Trophoblast cell (in vitro differentiated cells and primary cell): ENCODE results near the gene CAMK1D.

Source experiments
- DNase-seq, 2 donors: peaks; one replicate each; pipeline ENCODE4 v3.0.0-alpha.2; 2016
- H2AFZ ChIP-seq: 2 replicates; pipeline ENCODE4 v1.6.1; 2013; ENCODE audit warnings: low read length, moderate library complexity, mild to moderate bottlenecking; ENCODE audit not compliant: insufficient read depth, poor library complexity
- H2AK5ac ChIP-seq: 2 replicates; pipeline ENCODE4 v1.6.1; 2013; ENCODE audit warnings: mild to moderate bottlenecking, low read length
- H2BK120ac ChIP-seq: 2 replicates; pipeline ENCODE4 v1.6.1; 2013; ENCODE audit warnings: low read length, mild to moderate bottlenecking, moderate library complexity; ENCODE audit not compliant: insufficient read depth, poor library complexity
- H2BK12ac ChIP-seq: 2 replicates; pipeline ENCODE4 v1.6.1; 2013; ENCODE audit warnings: mild to moderate bottlenecking, low read length, moderate library complexity
- H2BK5ac ChIP-seq: 2 replicates; pipeline ENCODE4 v1.6.1; 2013; ENCODE audit warnings: low read length, low read depth, moderate library complexity, mild to moderate bottlenecking; ENCODE audit not compliant: poor library complexity
- H3K14ac ChIP-seq: 2 replicates; pipeline ENCODE4 v1.6.1; 2013; ENCODE audit warnings: mild to moderate bottlenecking, low read length
- H3K18ac ChIP-seq: 2 replicates; pipeline ENCODE4 v1.6.1; 2013; ENCODE audit warnings: mild to moderate bottlenecking, low read length
- H3K23ac ChIP-seq: 2 replicates; pipeline ENCODE4 v1.6.1; 2013; ENCODE audit warnings: low read length
- H3K27ac ChIP-seq: 2 replicates; pipeline ENCODE4 v1.5.1; 2013; ENCODE audit warnings: low read depth, mild to moderate bottlenecking, inconsistent platforms, low read length, moderate library complexity
- H3K27me3 ChIP-seq: 2 replicates; pipeline ENCODE4 v1.6.1; 2013; ENCODE audit warnings: inconsistent platforms, mild to moderate bottlenecking, low read length, moderate library complexity; ENCODE audit not compliant: insufficient read depth
- H3K36me3 ChIP-seq, 2 experiments: 1 replicate in 1 of 2; 2 replicates in 1 of 2; pipeline ENCODE4 v1.6.1; 2013; ENCODE audit warnings: low read length in 2 of 2, mild to moderate bottlenecking in 2 of 2, moderate library complexity in 1 of 2; ENCODE audit not compliant: insufficient read depth in 2 of 2, control insufficient read depth in 1 of 2
- H3K4ac ChIP-seq: 2 replicates; pipeline ENCODE4 v1.6.1; 2013; ENCODE audit warnings: low read depth, mild to moderate bottlenecking, low read length, moderate library complexity
- H3K4me1 ChIP-seq, 2 experiments: 1 replicate in 1 of 2; 2 replicates in 1 of 2; pipeline ENCODE4 v1.6.1; 2013; ENCODE audit warnings: low read length in 2 of 2, mild to moderate bottlenecking in 2 of 2, moderate library complexity in 1 of 2; ENCODE audit not compliant: insufficient read depth in 2 of 2, control insufficient read depth in 1 of 2
- H3K4me2 ChIP-seq: 2 replicates; pipeline ENCODE4 v1.6.1; 2013; ENCODE audit warnings: inconsistent platforms, mild to moderate bottlenecking, low read length, moderate library complexity
- H3K4me3 ChIP-seq: 2 replicates; pipeline ENCODE4 v1.5.1; 2013; ENCODE audit warnings: mild to moderate bottlenecking, low read depth, low read length, inconsistent platforms
- H3K79me1 ChIP-seq: one replicate; pipeline ENCODE4 v1.6.1; 2013; ENCODE audit warnings: low read length
- H3K79me2 ChIP-seq: 2 replicates; pipeline ENCODE4 v1.6.1; 2013; ENCODE audit warnings: low read length, mild to moderate bottlenecking; ENCODE audit not compliant: control insufficient read depth, insufficient read depth, poor library complexity
- H3K9ac ChIP-seq: 2 replicates; pipeline ENCODE4 v1.6.1; 2013; ENCODE audit warnings: mild to moderate bottlenecking, low read length
- H3K9me3 ChIP-seq: 2 replicates; pipeline ENCODE4 v1.6.1; 2013; ENCODE audit warnings: low read depth, mild to moderate bottlenecking, control low read depth, inconsistent platforms, low read length; ENCODE audit not compliant: insufficient read depth
- H4K12ac ChIP-seq: 2 replicates; pipeline ENCODE4 v1.6.1; 2013; ENCODE audit warnings: low read depth, mild to moderate bottlenecking, low read length, moderate library complexity
- H4K8ac ChIP-seq: 2 replicates; pipeline ENCODE4 v1.6.1; 2013; ENCODE audit warnings: low read depth, mild to moderate bottlenecking, low read length, moderate library complexity
- H4K91ac ChIP-seq: one replicate; pipeline ENCODE4 v1.6.1; 2013; ENCODE audit warnings: low read depth, mild to moderate bottlenecking, low read length, moderate library complexity
- WGBS: extraction: QIAGEN DNeasy Blood & Tissue Kit; methylation state at CpG from one replicate; pipeline ENCODE4 v1.1.7; 2013; ENCODE audit warnings: missing lambda C conversion rate; ENCODE audit not compliant: insufficient read length, insufficient coverage; ENCODE audit errors: extremely low coverage; 5-methylcytosine and 5-hydroxymethylcytosine counted together

Gene CAMK1D

DNA sequence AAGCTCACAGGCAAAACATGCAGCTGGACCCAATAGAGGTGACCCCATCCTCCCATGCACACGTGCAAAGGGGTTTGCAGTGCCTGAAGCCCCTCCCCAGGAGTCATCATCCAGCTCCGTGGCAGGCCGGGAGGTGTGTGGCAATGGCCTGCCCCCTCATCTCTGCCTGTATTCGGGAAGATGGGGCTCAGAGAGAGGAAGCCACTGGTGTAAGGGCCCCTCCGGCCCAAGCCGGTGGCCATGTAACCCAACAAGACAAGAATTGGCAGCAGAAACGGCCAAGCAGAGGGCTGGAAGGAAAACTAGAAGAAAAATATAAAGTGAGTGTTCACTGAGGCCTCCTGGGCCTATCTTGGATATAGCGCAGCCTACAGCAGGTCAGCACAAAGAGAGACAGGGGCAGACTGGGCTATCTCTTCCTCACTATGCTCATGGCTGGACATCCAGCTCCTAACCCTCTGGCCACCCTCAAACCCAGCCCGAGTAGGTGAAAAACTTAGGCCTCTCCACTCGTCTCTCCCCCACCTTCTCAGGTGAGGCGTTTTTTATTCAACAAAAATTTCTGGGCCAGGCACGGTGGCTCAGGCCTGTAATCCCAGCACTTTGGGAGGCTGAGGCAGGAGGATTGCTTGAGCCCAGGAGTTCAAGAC is 494.1 kb downstream of the CAMK1D start:
- Histone ChIP-seq H3K4me1 (peaks cover 9 to 23% of the 10 kb centered on the region in 2 experiments), H4K91ac (peak overlapping the region; percentile 91), H3K9me3 (no peaks in the 10 kb centered on the region), H3K36me3 (no peaks in the 10 kb centered on the region), H3K14ac (peak overlapping the region; percentile 17), H3K79me1 (peaks cover 16% of the 10 kb centered on the region), H3K79me2 (peaks cover 3% of the 10 kb centered on the region), H3K23ac (no peak overlapping the region), H2AK5ac (peak overlapping the region; percentile 73), H2BK12ac (peak overlapping the region; percentile 29), H4K12ac (no peak overlapping the region), H3K4me2 (no peak overlapping the region), H3K18ac (no peak overlapping the region), H4K8ac (peak overlapping the region; percentile 22), H3K27ac (no peak overlapping the region), H3K27me3 (no peaks in the 10 kb centered on the region), H3K4me3 (no peak overlapping the region), H2BK5ac (no peak overlapping the region), H2AFZ (no peak overlapping the region), H3K4ac (no peak overlapping the region), H2BK120ac (peak overlapping the region; percentile 13), H3K9ac (no peak overlapping the region)
- no CpG with 5 or more reads among the region's 12 CpGs for WGBS
- no peak for DNase-seq

DNA sequence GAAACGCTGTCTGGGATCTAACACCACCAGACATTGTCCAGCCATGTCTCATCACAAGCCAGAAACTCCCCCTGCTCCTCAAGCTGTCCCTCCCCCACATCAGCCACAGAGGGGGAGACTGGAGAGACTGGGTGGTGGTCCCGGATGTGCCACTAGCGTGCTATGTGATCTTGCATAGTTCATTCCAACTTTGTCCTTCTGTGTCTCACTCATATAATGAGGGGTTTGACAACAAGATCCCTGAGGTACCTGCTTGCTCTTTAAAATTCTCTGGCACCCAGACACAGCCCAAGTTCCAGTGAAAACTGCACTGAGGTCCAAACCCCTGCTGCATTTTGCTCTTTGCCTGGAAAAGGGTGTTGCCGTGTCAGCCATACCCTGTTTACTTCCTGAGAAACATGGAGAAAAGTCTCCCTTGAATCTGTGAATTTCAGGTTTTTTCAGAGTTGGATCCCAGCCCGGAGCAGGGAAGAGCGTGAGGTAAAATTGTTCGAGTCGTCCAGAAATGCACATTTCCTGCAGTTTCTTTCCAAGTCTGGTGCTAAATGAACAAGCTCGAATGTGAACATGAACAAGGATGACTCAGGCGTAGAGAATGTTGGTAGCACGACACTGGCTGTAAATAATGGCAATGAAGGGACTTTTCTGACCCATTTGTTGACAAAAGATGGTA is 495.6 kb downstream of the CAMK1D start:
- peak overlapping the region; percentile 77 for H3K18ac ChIP-seq
- H4K91ac ChIP-seq, result peak overlapping the region; percentile 91
- H3K4me1 ChIP-seq, result peaks cover 11 to 30% of the 10 kb centered on the region in 2 experiments
- no peaks in the 10 kb centered on the region for H3K27me3 ChIP-seq
- peak overlapping the region; percentile 10 for H3K4me3 ChIP-seq
- peak overlapping the region; percentile 52 for H3K4me2 ChIP-seq
- H3K9me3 ChIP-seq, result no peaks in the 10 kb centered on the region
- peak overlapping the region; percentile 61 for H3K14ac ChIP-seq
- H2BK120ac ChIP-seq, result peak overlapping the region; percentile 77
- peak overlapping the region; percentile 37 for H2AFZ ChIP-seq
- peak in 1 of 2 donors; percentile 51 for DNase-seq
- peak overlapping the region; percentile 15 for H3K4ac ChIP-seq
- peak overlapping the region; percentile 96 for H3K27ac ChIP-seq
- H2BK12ac ChIP-seq, result no peak overlapping the region
- WGBS, result no CpG with 5 or more reads among the region's 11 CpGs
- H3K9ac ChIP-seq, result no peak overlapping the region
- no peaks in the 10 kb centered on the region for H3K36me3 ChIP-seq
- peak overlapping the region; percentile 81 for H4K8ac ChIP-seq
- H3K79me2 ChIP-seq, result peaks cover 3% of the 10 kb centered on the region
- H4K12ac ChIP-seq, result no peak overlapping the region
- no peak overlapping the region for H3K23ac ChIP-seq
- peaks cover 16% of the 10 kb centered on the region for H3K79me1 ChIP-seq
- H2BK5ac ChIP-seq, result peak overlapping the region; percentile 87
- H2AK5ac ChIP-seq, result no peak overlapping the region

DNA sequence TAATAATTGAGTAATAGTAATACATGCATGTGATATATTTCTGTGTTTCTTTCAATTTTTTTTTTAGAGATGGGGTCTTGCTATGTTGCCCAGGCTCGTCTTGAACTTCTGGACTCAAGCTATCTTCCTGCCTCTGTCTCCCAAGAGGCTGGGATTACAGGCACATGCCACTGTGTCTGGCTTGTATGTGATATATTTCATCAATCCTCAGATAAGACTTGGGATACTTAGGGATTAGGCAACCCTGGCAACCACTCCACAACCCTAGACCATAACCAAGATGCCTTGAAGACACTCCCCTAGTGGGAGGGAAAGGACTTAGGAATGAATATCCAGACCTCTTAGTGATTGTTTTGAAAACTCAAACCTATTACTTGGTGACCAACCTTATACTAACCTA is 497.4 kb downstream of the CAMK1D start:
- H3K4me3 ChIP-seq, result no peak overlapping the region
- H3K9ac ChIP-seq, result no peak overlapping the region
- no peak overlapping the region for H3K4me2 ChIP-seq
- DNase-seq, result peak; percentile 73 to 82
- H3K79me1 ChIP-seq, result peaks cover 16% of the 10 kb centered on the region
- no peak overlapping the region for H2BK5ac ChIP-seq
- no peak overlapping the region for H3K4ac ChIP-seq
- H2BK120ac ChIP-seq, result no peak overlapping the region
- no peak overlapping the region for H2BK12ac ChIP-seq
- peaks cover 13 to 33% of the 10 kb centered on the region in 2 experiments for H3K4me1 ChIP-seq
- no peak overlapping the region for H2AK5ac ChIP-seq
- no CpG with 5 or more reads among the region's 1 CpG for WGBS
- H4K8ac ChIP-seq, result no peak overlapping the region
- no peak overlapping the region for H4K91ac ChIP-seq
- no peak overlapping the region for H3K14ac ChIP-seq
- no peak overlapping the region for H4K12ac ChIP-seq
- no peak overlapping the region for H2AFZ ChIP-seq
- no peaks in the 10 kb centered on the region for H3K27me3 ChIP-seq
- H3K18ac ChIP-seq, result no peak overlapping the region
- no peaks in the 10 kb centered on the region for H3K9me3 ChIP-seq
- no peak overlapping the region for H3K23ac ChIP-seq
- no peak overlapping the region for H3K27ac ChIP-seq
- H3K79me2 ChIP-seq, result peaks cover 3% of the 10 kb centered on the region
- H3K36me3 ChIP-seq, result no peaks in the 10 kb centered on the region

DNA sequence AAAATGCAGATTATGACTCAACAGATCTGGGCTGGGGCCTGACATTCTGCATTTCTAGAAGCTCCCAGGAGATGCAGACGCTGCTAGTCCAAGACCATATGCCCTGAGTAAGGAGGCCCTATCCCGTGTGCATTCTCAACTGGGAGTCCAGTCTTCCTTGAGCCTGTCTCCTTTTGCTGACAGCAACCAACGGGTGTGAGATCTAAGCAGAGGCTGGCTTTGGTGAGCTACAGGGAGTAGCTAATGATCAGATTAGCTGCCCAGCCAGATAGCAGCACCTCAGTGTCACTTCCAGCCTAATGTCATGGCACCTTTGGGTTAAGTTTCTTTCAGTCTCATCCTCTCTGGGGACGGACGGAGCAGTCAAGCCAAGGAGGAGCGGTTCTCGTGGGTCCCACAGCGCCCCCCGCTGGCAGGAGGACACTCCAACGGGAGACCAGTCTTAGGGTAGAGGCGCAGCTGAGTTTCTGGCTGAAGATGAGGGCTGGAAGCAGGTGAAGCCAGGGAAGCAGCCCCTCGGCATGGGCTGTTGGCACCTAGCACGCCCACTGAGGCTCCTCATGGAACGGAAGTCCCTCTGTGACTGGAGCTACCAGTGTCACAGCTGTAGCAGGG is 498.1 kb downstream of the CAMK1D start:
- H3K79me2 ChIP-seq, result peaks cover 3% of the 10 kb centered on the region

More for the DNA sequence above, 498.1 kb downstream of the CAMK1D start:
- Histone ChIP-seq H4K91ac (no peak overlapping the region), H3K4me3 (peak overlapping the region; percentile 3), H3K79me1 (peaks cover 16% of the 10 kb centered on the region), H4K12ac (no peak overlapping the region), H2BK5ac (no peak overlapping the region), H3K9ac (no peak overlapping the region), H3K9me3 (no peaks in the 10 kb centered on the region), H3K4ac (no peak overlapping the region), H3K4me1 (peaks cover 13 to 33% of the 10 kb centered on the region in 2 experiments), H3K14ac (no peak overlapping the region), H4K8ac (no peak overlapping the region), H3K27ac (no peak overlapping the region), H2BK12ac (no peak overlapping the region), H3K36me3 (no peaks in the 10 kb centered on the region), H3K23ac (no peak overlapping the region), H2BK120ac (no peak overlapping the region), H2AK5ac (no peak overlapping the region), H3K4me2 (no peak overlapping the region), H3K27me3 (no peaks in the 10 kb centered on the region), H3K18ac (no peak overlapping the region), H2AFZ (no peak overlapping the region)
- peak; percentile 30 to 62 for DNase-seq
- WGBS, result no CpG with 5 or more reads among the region's 14 CpGs
